Prostate gland (tissue), 2 donors: ENCODE data around the gene CHST12.

ENCODE experiments used
- POLR2A ChIP-seq: fragments of 450-650 bp; IDR thresholded peaks from one replicate; pipeline ENCODE4 v1.6.1; 2016; ENCODE audit warnings: antibody characterized with exemption, mild to moderate bottlenecking
- POLR2AphosphoS5 ChIP-seq: sonication (generic); formaldehyde crosslinking; IDR thresholded peaks from one replicate; pipeline ENCODE4 v1.6.1; 2017; ENCODE audit warnings: antibody characterized with exemption
- TF ChIP-seq, protein P1 (sequence below), 4 experiments: fragments of 200-600 bp in 2 of 4; fragments of 450-650 bp in 2 of 4; sonication (generic) in 2 of 4; IDR thresholded peaks; 1 replicate in 3 of 4; 2 replicates in 1 of 4; pipeline ENCODE4 v1.5.1; 2016 to 2019; ENCODE audit warnings: antibody characterized with exemption in 4 of 4, mild to moderate bottlenecking in 2 of 4, moderate library complexity in 2 of 4

DNA sequence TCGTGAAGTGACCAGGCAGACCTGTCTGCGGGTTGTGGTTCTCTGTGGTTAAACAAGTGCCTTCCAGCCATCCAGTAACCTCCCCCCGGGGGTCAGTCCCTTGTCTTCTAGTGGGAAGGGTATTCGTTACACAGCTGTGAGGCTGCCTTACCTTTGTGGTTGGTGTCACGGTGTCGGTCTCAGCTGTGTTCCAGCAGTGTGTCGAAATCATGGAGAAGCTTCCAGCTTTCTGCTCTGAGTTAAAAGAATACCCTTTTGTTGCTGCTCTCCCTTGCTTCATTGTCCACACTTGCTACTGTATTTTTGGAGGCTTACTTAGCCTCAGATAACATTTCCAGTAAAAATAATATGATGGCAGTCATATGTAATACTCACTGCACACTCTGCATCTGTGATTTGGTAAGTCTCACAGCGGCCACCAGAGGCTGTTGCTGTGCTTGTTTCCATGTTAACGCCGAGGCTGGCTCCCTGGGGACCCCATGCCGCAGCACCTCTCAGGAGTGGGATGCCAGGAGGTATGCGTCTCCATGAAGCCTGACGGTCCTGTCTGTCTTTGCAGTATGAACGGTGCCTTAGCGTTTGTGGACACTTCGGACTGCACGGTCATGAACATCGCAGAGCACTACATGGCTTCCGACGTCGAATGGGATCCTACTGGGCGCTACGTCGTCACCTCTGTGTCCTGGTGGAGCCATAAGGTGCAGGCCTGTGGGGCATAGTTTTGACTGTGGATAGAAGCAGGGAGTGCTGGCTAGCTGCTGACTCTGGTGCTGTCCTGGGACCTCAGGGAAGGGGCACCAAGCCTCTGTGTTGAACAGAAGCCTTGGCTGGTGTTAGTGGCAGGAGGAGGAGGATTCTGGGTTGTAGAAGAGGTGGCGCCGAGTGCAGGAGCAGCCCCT, 28.3 kb upstream of the CHST12 start:
- TF ChIP-seq POLR2A (no peak), POLR2AphosphoS5 (no peak)
- TF ChIP-seq, protein P1, sequence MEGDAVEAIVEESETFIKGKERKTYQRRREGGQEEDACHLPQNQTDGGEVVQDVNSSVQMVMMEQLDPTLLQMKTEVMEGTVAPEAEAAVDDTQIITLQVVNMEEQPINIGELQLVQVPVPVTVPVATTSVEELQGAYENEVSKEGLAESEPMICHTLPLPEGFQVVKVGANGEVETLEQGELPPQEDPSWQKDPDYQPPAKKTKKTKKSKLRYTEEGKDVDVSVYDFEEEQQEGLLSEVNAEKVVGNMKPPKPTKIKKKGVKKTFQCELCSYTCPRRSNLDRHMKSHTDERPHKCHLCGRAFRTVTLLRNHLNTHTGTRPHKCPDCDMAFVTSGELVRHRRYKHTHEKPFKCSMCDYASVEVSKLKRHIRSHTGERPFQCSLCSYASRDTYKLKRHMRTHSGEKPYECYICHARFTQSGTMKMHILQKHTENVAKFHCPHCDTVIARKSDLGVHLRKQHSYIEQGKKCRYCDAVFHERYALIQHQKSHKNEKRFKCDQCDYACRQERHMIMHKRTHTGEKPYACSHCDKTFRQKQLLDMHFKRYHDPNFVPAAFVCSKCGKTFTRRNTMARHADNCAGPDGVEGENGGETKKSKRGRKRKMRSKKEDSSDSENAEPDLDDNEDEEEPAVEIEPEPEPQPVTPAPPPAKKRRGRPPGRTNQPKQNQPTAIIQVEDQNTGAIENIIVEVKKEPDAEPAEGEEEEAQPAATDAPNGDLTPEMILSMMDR (IDR thresholded peaks at IDR 0.05), result no peak
